Head of caudate nucleus (tissue), 42 donors: Measurements from ENCODE around the gene AOAH.

ENCODE experiments used
- DNase-seq, 42 donors: peaks; one replicate each; pipeline versions ENCODE4 v3.0.0 to v3.0.0-alpha.2; 2020 to 2021; ENCODE audit warnings: mixed read lengths in 7 of 42
- intact Hi-C: fragments of 100-400 bp; cut with DNase I; formaldehyde crosslinking; loops from one replicate; pipeline ENCODE4 v1.15.0; 2022

AOAH gene

DNA sequence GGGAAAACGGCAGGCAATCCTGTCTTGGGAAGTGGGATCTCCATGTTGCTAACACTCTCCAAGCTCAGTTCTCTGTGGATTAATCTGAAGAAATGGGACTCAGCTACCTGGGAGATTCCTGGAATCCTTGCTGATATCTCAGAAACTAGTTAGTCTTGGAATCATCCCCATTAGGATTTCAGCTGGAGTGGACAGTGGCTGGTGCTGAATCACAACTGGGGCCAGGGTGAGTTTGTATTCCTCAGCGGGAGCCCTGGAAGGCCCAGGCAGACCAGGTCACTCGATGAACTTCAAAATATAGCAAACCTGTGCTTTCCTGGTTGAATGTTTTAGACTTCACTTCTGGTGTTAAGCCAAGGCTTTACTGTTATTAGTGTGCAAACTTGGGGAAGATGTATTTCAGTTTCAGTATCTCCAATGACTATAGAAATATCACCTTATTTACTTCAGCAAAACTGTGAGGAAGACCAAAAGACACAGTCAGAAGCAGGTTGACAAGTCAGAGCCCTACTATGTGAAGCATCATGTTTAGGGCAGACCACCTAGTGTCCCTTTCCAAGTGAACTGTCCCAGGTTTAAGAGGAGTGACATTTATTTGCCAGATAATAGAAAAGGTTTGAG, 126.1 kb downstream of the AOAH start:
- DNase-seq: no peak
- intact Hi-C loops: no loop called here

DNA sequence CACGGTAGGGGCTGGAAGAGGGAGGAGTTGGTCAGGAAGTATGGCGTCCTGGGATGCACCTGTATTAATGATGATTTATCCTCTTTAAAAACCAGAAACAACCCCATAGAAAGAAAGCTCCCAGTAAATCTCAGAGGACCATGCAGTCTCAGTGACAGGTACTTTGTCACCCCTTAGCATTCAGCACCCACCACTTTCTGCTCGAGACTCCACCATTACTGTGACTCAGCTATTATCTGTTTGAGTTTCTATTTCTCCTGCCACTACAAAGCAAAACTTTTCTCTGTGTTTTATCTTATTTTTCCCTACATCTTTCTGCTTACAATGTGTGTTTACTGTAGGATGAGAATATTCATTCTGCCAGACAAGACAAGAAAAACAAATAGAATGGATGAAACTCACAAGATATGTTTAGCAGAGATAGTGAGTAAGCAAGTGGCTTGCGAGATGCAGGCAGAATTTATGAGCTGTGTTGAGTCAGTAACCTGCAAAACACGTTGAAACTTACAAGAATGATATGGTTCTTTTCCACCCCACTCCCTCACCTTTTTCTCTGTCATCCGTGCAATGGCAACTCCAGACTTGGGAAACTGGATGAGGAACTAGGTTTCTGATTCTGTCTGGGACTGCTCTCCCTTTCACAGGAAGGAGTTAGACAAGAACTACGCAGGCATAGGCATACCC, 127.1 kb downstream of the AOAH start:
- intact Hi-C loops: no loop called here
- no peak for DNase-seq

DNA sequence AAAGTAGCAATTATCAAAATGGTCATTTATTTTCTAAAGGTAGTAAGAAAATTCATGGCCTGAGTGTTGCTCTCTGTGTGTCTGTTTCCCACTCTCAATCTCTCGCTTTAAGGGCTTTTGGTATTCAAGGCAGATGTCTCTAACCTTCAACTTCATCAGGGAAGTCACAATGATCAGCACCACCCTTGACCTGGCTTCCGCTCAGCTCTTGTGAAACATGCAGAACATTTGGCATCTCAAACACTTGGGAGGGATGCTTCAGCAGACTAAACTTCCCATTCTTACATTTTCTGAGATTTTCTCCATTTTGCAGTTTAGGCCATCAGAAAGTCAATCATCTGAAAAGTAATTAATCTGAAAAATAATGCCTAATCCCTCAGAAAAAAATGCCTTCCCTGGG, 129.8 kb downstream of the AOAH start:
- no peak for DNase-seq
- intact Hi-C loops: no loop called here

DNA sequence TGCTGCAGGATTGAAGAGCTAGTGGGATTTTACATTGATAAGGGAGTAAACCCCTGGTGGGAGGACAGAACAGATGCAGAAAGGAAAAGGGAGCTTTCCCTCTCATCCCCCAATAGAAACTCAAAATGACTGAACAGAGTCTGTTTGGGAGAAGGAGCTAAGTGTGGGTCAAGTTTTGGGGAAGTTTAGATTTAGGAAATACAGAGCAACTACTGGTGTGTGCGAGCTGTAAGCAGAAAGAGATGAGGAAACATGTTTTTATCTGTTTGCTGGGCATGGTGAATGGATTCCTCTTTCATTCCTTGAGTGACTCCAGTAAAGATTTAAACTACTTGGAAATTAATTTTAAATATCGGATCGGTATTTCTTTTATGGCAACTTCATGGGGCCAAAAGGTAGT, 132.7 kb downstream of the AOAH start:
- no peak for DNase-seq
- intact Hi-C loops: no loop called here

DNA sequence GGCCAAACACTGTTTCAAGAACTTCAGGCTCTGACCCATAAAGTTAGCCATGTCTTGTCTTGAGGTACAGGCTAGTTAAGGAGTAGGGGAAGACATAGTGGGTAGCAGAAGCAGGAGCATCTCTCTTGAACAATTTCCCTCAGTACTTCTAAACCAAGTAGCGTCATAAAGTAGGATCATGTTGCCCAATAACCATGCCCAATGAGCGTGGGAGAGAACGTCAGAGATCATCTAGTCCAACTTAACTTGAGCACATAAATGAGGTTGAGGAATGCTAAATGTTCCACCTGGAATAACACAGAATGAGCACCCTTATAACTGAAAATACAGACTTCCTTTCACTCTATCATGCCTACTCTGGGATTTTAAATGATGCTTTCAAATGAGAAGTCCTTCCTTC, 134.9 kb downstream of the AOAH start:
- intact Hi-C loops: no loop called here
- no peak for DNase-seq

DNA sequence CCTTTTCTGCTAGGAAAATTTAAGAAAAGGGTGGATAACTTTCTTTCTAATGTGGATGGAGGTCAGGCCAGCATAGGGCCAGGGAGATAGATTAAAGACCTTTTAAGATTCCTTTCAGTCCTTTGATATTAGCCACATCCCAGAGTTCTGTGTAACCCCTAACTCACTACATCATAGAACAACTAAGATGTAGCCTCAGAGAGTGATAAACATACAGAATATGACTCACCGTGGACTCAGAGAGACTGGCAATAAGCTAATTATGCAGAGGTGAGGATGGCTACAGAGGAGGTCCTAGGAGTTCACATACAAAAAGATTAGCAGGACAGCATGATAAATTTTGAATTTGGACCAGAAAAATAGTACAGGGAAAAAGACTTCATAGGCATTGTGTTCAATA, 141.0 kb downstream of the AOAH start:
- no peak for DNase-seq
- intact Hi-C loops: no loop called here

DNA sequence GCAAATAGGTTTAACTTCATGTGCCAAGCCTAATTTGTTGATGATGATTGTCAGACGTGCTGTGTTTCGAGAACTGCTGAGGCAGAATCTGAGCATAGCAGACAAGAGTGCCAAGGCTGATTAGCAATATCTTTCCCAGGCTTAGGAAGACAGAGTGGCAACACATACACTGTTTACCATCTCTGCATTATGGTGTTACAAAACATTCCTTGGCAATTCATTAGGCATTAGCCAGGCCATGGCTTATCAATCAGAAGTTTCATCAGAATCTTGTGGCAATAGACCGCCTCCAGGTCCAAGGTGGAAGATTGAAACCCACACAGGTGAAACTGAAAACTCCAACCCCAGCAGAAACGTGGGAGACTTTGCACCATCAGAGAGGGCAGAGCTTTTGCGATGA, 148.5 kb downstream of the AOAH start:
- intact Hi-C loops: no loop called here
- DNase-seq: no peak

DNA sequence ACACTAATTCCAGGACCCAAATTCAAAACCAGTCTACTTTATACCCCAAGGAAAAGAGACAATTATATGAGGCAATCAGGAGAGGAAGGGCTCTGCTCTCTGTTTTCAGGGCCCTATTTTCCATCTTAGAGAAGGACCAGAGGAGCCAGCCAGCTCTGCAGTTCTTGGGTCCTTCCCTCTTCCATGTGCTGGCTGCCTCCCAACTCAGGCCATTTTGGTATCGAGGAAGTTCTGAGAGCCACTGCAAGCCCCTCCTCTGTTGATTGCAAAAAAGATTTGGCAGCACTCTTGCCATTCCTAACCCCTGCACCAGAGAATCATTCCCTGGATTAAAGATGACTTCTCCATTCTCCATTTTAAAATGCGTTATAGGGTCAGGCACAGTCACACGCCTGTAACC, 151.2 kb downstream of the AOAH start:
- DNase-seq: no peak
- intact Hi-C loops: no loop called here

DNA sequence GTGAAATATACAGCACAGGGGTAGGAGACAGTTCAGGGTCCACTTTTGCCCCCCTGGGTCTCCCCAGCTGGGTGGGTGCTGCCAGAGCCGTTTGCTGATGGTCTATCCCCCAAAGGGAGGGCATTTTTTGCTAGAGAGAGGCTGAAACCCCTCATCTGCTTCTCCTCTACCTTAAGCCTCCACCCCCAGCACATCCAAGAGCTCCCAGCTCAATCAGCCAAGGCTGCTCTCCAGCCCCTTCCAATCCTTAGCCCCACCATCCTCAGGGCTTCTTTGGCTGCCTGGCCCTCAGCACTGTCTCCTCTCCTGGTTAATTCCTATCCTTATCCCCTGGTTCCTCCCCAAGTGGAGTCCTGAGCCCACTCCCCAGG, 153.1 kb downstream of the AOAH start:
- intact Hi-C loops: no loop called here

DNA sequence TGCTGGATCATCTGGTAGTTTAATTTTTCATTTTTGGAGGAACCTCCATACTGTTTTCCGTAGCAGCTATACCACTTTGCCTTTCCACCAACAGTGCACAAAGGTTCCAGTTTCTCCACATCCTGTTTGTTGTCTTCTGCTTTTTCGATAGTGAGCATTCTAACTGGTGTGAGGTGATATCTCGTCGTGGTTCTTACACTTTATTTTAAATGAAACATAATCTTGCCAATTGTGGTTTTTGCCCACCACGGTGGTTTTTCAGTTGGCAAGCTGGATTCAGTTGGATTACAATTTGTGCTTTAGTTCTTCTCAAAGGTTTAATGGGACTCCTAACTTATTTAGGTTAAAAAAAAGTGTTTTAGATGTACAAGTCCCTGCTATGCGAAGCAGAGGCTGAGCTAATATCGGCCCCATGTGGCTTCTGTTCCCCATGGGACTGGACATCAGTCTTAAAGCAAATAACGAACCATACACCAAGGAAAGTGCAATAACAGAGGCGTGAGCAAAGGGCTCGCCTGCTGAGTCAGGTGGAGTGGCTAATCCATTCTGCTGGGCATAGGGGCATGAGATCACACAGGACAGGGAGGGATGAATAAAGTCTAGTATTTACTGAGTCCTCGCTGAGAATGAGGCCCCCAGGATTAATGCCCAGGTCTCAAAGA, 153.6 kb downstream of the AOAH start:
- DNase-seq: no peak
- intact Hi-C loops: no loop called here

More for the DNA sequence above, 153.1 kb downstream of the AOAH start:
- no peak for DNase-seq

DNA sequence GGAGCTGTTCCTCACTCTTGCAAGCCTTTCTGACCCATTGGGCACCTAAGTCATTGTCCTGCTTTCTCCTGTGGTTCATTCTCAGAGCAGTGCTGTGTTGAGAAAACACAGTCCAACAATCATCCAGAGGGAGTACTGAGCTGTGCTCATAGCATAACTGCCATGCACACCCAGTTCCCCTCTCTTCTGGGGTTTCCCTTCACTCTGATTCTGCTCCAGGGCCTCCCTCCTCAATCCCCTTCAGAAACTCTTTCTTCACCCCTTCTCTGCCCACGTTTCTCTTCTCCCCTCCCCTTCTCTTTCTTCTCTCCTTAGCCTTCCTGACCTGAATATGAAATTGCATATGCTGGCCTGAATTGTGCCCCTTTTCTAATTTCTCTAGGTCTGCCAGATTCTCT, 155.8 kb downstream of the AOAH start:
- DNase-seq: no peak
- intact Hi-C loops: no loop called here

DNA sequence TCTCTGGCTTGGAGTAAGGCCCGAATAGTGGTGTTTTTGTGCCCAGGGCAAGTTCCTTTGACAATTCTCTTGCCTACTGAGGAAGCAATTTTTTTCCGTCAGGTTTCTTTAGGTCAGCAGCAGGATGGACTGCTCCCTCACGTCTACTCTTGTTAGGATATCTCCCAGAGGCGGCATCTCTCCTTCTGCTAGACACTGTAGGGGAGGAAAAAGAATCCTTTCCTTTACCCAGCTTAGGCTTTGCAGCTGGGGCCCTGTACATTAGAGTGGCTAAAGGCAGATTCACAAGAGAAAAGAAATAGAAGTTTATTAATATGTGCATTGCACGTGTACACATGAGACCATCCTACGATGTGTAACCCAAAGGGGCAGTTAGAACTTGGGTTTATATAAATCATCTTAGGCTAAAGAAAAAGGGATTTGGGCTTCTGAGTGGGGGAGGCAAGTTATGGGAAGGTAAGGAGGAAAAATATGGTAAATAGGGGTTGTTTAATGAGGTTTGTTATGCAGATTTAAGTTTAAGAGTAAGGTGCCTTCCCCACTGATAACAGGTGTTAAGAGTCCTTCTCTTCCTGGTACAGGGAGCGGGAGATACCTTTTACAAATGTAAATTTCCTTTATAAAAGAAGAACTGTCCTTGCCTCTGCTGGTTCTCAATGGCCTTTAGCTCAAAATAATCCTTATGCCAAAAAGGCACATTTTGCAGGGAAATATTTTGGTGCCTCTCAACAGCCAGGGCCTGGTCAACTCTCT, 156.4 kb downstream of the AOAH start:
- intact Hi-C loops: no loop called here
- no peak for DNase-seq

DNA sequence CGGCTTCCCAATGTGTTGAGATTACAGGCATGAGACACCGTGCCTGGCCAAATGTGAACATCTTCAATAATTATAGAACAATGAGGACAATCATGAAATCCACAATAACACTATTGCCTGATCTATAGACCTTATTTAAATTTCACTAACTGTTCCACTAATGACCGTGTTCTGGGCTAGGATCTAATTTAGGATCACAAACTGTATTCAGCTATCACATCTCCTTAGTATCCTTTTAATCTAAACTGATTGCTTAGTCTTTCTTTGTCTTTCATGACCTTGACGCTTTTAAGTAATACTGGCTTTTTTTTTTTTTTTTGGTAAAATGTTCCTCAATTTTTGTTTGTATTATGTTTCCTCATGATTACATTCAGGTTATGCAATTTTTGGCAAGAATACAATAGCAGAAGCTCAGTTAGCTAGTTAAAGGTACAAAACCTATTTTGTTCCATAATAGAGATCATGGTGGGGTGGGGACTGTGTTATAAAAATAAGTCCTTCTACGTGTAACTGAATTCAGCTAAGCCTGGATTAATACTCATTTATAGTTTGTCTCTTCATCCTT, 158.4 kb downstream of the AOAH start:
- intact Hi-C loops: no loop called here
- DNase-seq: no peak

DNA sequence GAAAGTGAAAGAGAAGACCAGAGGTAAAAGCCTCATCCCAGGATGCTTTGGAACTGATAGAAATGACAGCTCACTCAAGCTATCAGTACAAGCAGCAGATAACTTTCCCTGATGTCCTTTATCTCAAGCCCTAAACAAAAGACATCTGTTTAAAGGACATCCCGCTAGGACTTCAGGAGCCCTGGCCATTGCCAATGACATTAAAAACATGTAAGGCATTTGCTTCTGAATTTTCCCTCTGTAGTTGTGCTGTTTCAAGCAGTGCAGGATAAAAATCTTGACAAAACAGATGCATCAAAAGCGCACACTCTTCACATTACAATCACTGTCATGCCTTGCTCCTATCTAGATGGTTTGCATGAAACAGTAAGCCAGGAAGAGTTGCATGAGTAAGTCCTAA, 159.8 kb downstream of the AOAH start:
- no peak for DNase-seq
- intact Hi-C loops: no loop called here

DNA sequence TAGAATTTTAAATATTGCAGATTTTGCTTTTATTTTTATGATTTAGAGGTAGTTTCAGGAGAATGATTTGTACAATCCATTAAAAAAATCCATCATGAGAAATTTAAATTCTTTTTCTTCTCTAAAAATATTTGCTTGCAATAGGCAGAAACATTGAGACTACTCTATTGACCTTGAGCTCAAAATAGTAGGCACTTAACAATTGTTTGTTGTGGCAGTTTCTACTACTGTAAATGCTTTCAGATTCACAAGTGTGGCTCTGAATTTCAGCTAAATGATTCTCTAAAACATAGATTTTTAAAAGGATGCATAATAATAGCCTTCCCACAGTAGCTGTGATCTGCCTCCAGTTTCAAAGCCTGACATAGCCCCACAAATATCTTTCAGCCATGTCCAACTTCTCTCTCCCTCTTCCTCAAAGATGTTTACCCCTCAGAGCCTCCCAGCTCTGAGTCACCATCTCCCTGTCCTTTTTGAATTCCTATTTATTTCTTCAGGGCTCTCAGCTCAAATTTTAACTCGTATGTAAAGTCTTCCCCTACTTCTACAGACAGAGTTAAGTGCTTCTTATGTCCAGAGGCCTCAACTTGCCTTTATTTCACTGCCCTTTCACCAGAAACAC, 160.5 kb downstream of the AOAH start:
- intact Hi-C loops: no loop called here

DNA sequence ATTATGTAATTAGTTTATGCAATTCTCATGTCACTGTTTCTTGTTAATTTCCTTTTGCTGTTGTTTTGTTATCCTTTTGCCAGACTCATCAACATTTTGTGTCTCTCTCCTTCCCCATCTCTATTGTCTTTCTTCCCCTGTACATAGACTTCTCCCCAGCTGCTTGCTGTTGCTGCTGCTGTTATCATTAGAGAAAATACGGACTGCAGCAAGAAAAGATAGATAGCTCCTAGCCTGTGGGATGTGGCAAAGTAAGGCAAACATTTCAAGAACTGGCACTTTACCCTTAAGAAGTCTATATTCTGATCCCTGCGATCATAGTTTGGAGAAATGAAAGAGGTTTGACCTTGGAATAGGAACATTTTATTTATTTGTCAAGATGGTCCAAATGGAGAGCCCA, 162.2 kb downstream of the AOAH start:
- intact Hi-C loops: no loop called here
- DNase-seq: no peak

More for the DNA sequence above, 160.5 kb downstream of the AOAH start:
- DNase-seq: no peak

DNA sequence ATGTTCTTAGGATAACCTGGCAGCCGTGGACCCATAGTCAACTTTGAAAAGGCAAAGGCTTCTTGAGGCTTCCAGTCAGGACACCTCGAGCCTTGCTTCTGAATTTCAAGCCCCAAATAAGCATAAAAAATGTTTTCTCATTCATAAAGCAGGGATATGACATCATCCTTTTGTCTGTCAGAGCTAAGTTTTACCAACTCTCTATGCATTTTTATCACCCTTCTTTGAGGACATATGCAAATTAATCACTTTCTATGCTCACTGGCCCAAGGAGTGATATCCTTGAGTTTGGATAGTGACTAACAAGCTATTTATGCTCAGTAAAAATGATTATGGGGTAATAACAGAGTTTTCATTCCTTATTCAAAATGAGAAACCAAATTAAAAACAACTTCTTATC, 175.3 kb downstream of the AOAH start:
- intact Hi-C loops: no loop called here
- DNase-seq: no peak

DNA sequence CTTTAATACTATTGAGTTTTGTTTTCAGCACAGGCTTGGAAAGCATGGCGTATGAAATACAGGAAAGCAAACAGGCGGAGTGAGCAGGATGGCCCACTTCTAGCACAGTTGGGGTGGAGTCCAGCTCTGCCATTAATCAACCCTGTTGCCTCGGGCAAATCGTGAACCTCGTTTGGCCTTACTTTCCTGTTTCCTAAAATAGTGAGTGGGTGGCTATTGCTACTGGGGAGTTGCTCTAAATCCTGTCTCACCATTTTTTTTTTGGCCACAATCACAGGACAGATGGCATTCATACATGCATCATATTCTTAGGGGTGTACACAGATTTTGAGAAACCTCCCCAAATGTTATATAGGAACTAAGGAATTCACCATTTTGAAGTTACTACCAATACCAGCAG, 176.9 kb downstream of the AOAH start:
- intact Hi-C loops: no loop called here
- DNase-seq: no peak

DNA sequence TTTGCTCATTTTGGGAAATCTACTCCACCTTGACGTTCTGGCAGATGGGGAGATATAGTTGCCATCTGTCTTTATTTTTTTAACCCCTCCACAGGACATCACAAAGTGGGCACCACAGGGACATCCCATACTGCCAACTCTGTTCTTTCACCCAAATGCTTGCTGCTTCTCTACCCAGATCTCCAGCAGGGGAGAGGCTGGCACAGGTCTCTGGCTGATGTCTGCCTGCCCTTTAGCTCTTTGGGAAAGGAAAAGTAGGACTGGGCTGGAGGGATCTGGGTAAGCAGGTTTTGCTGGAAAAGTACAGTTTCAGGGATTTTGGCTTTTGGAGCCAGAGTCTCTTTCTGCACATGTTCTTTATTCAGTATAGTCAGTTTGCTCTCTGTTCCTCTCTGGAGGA, 178.0 kb downstream of the AOAH start:
- intact Hi-C loops: no loop called here
- no peak for DNase-seq

DNA sequence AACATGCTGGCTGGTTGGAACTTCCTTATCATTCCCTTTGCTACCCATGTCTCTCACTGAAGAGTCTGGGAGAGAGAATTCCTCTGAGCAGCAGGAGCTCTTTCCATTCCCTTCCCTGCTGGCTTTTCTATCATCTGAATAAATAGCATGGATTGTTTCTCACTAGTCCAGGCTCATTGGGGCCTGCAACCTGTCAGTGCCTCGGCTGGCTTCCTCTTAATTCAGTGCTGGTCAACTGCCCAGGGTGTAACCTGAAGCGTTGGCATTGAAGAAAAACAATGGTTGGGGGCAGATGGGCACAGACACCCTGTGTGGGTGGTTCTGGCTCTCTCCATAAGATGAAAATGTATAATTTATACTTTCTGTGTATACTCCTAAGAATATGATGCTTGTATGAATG, 179.0 kb downstream of the AOAH start:
- intact Hi-C loops: no loop called here
- no peak for DNase-seq
